IMR-90 (cell line): ENCODE results near the gene ST6GALNAC2.

ENCODE experiments used
- CHD1 ChIP-seq: IDR thresholded peaks from 2 replicates; pipeline ENCODE4 v1.6.1; 2012; ENCODE audit warnings: low read depth, low read length, improper control_type of control experiment
- MXI1 ChIP-seq: IDR thresholded peaks from 2 replicates; pipeline ENCODE4 v1.6.1; 2012; ENCODE audit warnings: low read depth, mild to moderate bottlenecking, low read length, moderate library complexity, borderline replicate concordance
- TF ChIP-seq, protein P1 (sequence below): conservative IDR thresholded peaks from 2 replicates; pipeline ENCODE4 v1.5.1; 2012; ENCODE audit warnings: mild to moderate bottlenecking, low read depth, low read length, improper control_type of control experiment

DNA sequence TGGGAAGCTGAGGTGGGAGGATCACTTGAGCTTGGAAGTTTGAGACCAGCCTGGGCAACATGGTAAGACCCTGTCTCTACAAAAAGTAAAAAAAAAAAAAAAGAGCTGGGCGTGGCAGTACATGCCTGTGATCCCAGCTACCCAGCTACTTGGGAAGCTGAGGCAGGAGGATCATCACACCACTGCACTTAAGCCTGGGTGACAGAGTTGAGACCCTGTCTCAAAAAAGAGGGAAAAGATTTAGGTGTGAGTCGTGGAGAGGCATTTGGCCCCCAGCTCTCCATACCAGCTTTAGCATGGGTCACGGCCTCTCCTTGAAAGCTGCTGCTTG lies 19.1 kb downstream of the ST6GALNAC2 start:
- TF ChIP-seq, protein P1, sequence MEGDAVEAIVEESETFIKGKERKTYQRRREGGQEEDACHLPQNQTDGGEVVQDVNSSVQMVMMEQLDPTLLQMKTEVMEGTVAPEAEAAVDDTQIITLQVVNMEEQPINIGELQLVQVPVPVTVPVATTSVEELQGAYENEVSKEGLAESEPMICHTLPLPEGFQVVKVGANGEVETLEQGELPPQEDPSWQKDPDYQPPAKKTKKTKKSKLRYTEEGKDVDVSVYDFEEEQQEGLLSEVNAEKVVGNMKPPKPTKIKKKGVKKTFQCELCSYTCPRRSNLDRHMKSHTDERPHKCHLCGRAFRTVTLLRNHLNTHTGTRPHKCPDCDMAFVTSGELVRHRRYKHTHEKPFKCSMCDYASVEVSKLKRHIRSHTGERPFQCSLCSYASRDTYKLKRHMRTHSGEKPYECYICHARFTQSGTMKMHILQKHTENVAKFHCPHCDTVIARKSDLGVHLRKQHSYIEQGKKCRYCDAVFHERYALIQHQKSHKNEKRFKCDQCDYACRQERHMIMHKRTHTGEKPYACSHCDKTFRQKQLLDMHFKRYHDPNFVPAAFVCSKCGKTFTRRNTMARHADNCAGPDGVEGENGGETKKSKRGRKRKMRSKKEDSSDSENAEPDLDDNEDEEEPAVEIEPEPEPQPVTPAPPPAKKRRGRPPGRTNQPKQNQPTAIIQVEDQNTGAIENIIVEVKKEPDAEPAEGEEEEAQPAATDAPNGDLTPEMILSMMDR = no peak
- TF ChIP-seq CHD1 (no peak), MXI1 (no peak)
